GM12865 (cell line): ENCODE results near the gene PHLDB3.

Source experiments
- DNase-seq: peaks from one replicate; pipeline ENCODE4 v3.0.0; 2010; ENCODE audit warnings: low read depth
- H3K4me3 ChIP-seq: 2 replicates; pipeline ENCODE4 v1.5.1; 2011; ENCODE audit warnings: mild to moderate bottlenecking, low read depth, low read length, control low read depth
- TF ChIP-seq, protein P1 (sequence below): IDR thresholded peaks from 2 replicates; pipeline ENCODE4 v1.5.1; 2011; ENCODE audit warnings: low read length, control low read depth, low read depth, inconsistent platforms; ENCODE audit not compliant: insufficient read depth; ENCODE audit errors: missing control alignments

Gene PHLDB3

DNA sequence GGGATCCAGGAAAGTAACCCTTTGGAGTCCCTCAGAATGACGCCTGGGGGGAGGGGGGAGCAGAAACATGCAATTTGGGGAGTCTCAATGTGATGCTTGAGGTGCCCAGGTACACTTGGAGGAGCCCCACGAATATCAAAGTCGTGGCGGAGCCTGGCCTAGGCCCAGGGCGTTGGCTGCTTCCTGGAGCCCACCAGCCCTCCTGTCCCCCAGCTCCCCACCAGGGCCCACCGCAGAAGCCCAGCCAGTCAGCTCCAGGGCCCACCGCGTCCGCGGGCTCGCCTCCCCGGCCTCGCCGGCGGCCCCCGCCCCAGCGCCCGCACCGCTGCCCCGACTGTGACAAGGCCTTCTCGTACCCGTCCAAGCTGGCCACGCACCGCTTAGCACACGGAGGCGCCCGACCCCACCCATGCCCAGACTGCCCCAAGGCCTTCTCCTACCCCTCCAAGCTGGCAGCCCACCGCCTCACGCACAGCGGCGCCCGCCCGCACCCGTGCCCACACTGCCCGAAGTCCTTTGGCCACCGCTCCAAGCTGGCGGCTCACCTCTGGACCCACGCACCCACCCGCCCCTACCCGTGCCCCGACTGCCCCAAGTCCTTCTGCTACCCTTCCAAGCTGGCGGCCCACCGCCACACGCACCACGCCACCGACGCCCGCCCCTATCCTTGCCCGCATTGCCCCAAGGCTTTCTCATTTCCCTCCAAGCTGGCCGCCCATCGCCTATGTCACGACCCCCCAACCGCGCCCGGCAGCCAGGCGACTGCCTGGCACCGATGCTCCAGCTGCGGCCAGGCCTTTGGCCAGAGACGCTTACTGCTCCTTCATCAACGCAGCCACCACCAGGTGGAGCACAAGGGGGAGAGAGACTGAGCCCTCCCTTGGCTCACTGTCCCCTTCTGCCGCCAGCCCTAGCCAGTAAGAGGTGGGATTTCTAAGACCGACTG lies 30.5 kb upstream of the PHLDB3 start:
- DNase-seq, result peak; percentile 35
- no peak overlapping the region for H3K4me3 ChIP-seq
- TF ChIP-seq, protein P1, sequence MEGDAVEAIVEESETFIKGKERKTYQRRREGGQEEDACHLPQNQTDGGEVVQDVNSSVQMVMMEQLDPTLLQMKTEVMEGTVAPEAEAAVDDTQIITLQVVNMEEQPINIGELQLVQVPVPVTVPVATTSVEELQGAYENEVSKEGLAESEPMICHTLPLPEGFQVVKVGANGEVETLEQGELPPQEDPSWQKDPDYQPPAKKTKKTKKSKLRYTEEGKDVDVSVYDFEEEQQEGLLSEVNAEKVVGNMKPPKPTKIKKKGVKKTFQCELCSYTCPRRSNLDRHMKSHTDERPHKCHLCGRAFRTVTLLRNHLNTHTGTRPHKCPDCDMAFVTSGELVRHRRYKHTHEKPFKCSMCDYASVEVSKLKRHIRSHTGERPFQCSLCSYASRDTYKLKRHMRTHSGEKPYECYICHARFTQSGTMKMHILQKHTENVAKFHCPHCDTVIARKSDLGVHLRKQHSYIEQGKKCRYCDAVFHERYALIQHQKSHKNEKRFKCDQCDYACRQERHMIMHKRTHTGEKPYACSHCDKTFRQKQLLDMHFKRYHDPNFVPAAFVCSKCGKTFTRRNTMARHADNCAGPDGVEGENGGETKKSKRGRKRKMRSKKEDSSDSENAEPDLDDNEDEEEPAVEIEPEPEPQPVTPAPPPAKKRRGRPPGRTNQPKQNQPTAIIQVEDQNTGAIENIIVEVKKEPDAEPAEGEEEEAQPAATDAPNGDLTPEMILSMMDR, result peak; percentile 40

DNA sequence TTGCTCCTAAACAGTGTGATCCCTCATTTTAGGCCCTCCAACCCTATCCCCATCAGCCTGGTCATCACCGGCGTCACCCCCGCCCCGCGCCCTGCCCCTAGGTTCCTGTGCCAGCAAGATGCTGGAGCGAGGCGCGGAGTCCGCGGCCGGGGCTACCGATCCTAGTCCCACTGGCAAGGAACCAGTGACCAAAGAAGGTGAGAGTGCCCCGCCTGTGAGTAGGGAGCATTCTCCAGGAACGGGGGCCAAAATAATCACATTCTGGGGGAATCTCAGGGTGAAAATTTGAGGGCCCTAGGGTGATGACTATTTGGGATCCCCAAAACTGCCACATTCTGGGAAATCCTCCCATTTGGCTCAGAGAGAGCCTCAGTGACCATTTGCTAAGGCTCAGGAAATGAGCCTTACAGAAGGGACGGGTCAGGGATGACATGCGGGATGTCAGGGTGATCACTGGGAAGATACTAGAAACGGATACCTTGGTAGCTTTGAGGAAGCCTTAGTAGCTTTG lies 29.8 kb upstream of the PHLDB3 start:
- no peak for DNase-seq
- no peak overlapping the region for H3K4me3 ChIP-seq
- TF ChIP-seq, protein P1, result no peak

DNA sequence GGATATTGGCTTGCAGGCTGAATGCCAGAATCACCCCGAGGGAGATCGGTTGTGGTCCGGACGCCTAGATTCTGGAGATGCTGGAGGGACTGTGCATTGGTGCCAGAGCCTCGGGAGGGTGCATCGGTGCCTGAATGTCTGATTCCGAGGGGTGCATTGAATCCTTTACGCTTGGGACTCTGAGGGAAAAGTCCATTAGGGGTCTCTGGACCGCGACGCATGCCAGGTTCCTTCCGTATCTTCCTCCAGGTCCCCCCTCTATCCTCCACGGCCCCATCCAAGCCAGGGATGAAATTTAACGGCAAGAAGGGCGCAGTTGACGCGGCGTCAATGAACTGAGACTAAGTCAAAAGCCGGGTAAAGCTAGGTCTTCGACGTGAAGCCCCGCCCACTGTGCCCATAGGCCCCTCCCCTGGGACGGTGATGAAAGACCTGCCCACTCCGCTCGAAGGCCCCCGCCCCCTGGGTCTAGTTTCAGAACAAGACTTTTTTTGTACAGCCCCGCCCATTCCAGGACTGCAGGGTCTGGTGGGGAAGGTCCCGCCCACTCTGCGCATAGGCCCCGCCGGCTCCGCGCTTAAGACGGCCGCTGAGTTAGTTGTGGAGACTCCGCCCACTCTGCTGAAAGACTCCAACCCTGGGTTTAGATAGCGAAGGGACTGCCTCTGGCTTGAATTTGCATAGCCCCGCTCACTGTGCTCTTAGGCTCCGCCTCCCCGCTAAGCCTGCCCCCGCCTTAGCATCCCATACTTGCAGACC lies 29.2 kb upstream of the PHLDB3 start:
- peak overlapping the region; percentile 84 for H3K4me3 ChIP-seq
- TF ChIP-seq, protein P1, result no peak
- DNase-seq, result peak; percentile 98

DNA sequence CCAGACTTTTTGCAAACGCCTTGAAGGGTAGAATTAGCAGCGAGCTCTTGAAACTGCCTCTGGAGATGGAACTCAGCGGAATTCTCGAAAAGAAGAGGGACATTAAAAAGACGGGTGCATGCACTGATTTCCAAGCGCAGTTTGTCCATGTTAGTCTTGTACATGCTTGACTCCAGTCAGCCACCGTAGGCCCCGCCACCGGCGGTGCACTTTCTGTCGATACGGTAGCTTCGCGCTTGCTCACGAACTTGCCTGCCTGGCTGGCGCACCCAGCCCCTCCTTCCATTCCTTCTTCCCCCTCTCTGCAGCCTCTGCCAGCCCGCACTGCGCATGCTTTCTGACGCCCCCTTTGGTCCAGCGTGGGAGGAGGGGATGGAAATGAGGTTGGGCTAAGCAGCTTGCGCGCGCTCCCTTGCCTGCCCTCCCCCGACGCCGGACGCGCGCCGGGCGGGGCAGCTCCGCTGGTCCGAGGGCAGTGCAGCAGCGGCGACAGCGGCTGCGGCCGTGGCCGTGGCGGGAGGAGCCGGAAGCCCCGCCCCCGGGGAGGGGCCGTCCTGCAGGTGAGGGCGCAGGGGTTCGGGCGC lies 28.5 kb upstream of the PHLDB3 start, which contains the start of gene ZNF575:
Gene ZNF575 (plus strand): TSS at position 227 of the 584 bp plus-strand sequence. CDS start 1,235 bp downstream, outside the sequence.
- H3K4me3 ChIP-seq, result peak within 1 kb of the TSS; percentile 84
- TF ChIP-seq, protein P1, result no peak

DNA sequence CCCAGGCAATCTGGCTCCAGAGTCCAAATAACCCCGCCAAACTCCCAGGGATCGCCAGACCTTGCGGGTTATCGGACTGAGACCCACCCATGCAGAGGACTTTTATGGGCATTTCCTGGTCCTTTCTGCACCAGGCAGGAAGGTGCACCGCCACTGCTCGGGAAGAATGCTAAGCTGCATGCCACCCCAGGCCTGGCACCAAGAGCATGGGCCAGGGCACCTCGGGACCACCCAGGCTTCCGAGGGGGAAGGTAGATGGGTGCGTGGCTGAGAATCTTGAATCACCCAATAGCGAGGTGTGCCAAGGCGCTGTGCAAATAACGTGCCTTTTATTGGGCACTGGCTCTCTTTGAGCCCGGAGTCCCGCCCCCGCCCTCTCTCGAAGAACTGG lies 28.0 kb upstream of the PHLDB3 start:
- TF ChIP-seq, protein P1, result no peak
- peak overlapping the region; percentile 84 for H3K4me3 ChIP-seq
- DNase-seq, result peak; percentile 87

More for the DNA sequence above, 28.5 kb upstream of the PHLDB3 start, which contains the start of gene ZNF575:
- DNase-seq, result peak; percentile 98

DNA sequence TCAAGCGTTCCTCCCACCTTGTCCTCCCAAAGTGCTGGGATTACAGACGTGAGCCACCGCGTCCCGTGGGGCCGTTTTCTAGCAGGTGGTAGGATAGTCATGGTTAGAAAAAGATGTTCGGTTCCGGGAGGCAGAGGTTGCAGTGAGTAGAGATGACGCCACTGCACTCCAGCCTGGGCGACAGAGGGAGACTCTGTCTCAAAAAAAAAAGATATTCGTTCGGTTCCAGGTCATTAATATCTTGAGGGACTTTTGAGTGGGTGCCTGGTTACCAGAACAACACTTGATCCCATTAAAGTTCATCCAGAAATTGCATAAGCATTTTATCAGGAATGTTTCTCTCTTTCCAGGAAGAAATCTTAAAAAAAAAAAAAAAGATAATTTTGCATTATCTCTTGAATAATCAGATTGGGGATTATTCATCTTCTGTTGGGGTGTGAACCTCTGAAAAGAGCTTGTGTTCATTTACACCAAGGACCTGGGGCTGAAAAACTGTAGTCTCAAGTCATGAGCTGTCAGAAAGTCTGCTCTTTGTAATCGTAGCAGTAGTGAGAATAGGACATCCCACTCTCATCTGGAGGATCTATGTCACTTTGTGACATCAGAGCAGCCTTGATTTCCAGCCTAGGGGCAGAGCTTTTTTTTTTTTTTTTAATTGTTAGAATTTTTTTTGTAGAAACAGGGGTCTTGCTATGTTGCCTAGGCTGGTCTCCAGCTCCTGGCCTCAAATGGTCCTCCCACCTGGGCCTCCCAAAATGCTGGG lies 23.5 kb upstream of the PHLDB3 start:
- H3K4me3 ChIP-seq, result peak overlapping the region; percentile 92
- TF ChIP-seq, protein P1, result no peak
- DNase-seq, result peak; percentile 25
